GM13976 (cell line): ENCODE results near the gene ACCSL.

Experiments
- DNase-seq: peaks from one replicate; pipeline ENCODE4 v3.0.0; 2012; ENCODE audit warnings: low spot score
- CTCF ChIP-seq: IDR thresholded peaks from 2 replicates; pipeline ENCODE4 v1.5.1; 2012; ENCODE audit warnings: borderline replicate concordance, mild to moderate bottlenecking; ENCODE audit not compliant: insufficient read depth; ENCODE audit errors: extremely low read depth, missing control alignments, control extremely low read depth
- in situ Hi-C: fragments of 300-500 bp; cut with MboI; formaldehyde crosslinking; loops from one replicate; pipeline ENCODE4 v1.12.0; 2022; ENCODE audit warnings: low sequenced_read_pairs, mixed read lengths, inconsistent platforms; ENCODE audit not compliant: unreplicated experiment

ACCSL gene

GRCh38 chr11:44010789-44011251 is 37.0 kb upstream of the ACCSL start:
- in situ Hi-C loops: no loop called here
- no peak for DNase-seq
- TF ChIP-seq CTCF: no peak

GRCh38 chr11:44011797-44012196 is 36.0 kb upstream of the ACCSL start:
- TF ChIP-seq CTCF: no peak
- in situ Hi-C loops: no loop called here
- DNase-seq: no peak

- TF ChIP-seq CTCF: no peak
- in situ Hi-C loops: no loop called here
- no peak for DNase-seq
Measured at GRCh38 chr11:44014968-44015623, 32.7 kb upstream of the ACCSL start.

GRCh38 chr11:44015624-44016007 is 32.2 kb upstream of the ACCSL start:
- no peak for DNase-seq
- in situ Hi-C loops: no loop called here
- TF ChIP-seq CTCF: no peak

GRCh38 chr11:44016131-44016530 is 31.6 kb upstream of the ACCSL start:
- no peak for TF ChIP-seq CTCF
- in situ Hi-C loops: no loop called here
- no peak for DNase-seq

GRCh38 chr11:44016546-44017442 is 31.0 kb upstream of the ACCSL start:
- in situ Hi-C loops: no loop called here
- no peak for DNase-seq
- TF ChIP-seq CTCF: no peak
